K562 (cell line): ENCODE measurements around the gene ARHGEF1. TPM values are rescaled to one million over a fixed set of nuclear protein-coding genes. Genes with fewer than 3 reads are reported as not detected.

Experiments
- ARHGAP35 ChIP-seq: fragments of 450-650 bp; IDR thresholded peaks from 2 replicates; pipeline ENCODE4 v1.6.1; 2018; ENCODE audit not compliant: partially characterized antibody
- BCOR ChIP-seq: fragments of 450-650 bp; IDR thresholded peaks from 2 replicates; pipeline ENCODE4 v1.6.1; 2016
- DPF2 ChIP-seq: fragments of 450-650 bp; IDR thresholded peaks from 2 replicates; pipeline ENCODE4 v1.6.1; 2016
- EGR1 ChIP-seq: fragments of 450-650 bp; conservative IDR thresholded peaks from 2 replicates; pipeline ENCODE4 v1.6.1; 2017; ENCODE audit warnings: mild to moderate bottlenecking
- FOXJ3 ChIP-seq: sonication (generic); formaldehyde crosslinking; IDR thresholded peaks from 2 replicates; pipeline ENCODE4 v1.4.0; 2020; ENCODE audit warnings: mild to moderate bottlenecking, missing genetic modification reagents
- HNRNPH1 ChIP-seq: fragments of 200-400 bp; formaldehyde crosslinking; optimal IDR thresholded peaks from 2 replicates; pipeline ENCODE3; 2017; ENCODE audit warnings: low read depth, mild to moderate bottlenecking, low read length, moderate library complexity
- MEF2A ChIP-seq: IDR thresholded peaks from 2 replicates; pipeline ENCODE4 v1.6.1; 2011; ENCODE audit warnings: low read depth, mild to moderate bottlenecking, low read length, moderate library complexity; ENCODE audit not compliant: control insufficient read depth
- MTA2 ChIP-seq: fragments of 450-650 bp; IDR thresholded peaks from 2 replicates; pipeline ENCODE4 v1.6.1; 2016; ENCODE audit warnings: low read depth
- MTA3 ChIP-seq: fragments of 450-650 bp; formaldehyde crosslinking; IDR thresholded peaks from 2 replicates; pipeline ENCODE4 v1.6.1; 2017; ENCODE audit warnings: mild to moderate bottlenecking, borderline replicate concordance
- NELFE ChIP-seq: IDR thresholded peaks from 2 replicates; pipeline ENCODE4 v1.6.1; 2011; ENCODE audit warnings: mild to moderate bottlenecking; ENCODE audit not compliant: insufficient read depth, insufficient read length
- PTTG1 ChIP-seq: fragments of 450-650 bp; IDR thresholded peaks from 2 replicates; pipeline ENCODE4 v1.6.1; 2016; ENCODE audit warnings: low read depth, mild to moderate bottlenecking, missing genetic modification characterization, missing compliant biosample characterization
- PYGO2 ChIP-seq: fragments of 450-650 bp; IDR thresholded peaks from 2 replicates; pipeline ENCODE4 v1.6.1; 2016; ENCODE audit warnings: mild to moderate bottlenecking, missing genetic modification characterization, moderate library complexity, missing compliant biosample characterization
- SMARCA4 ChIP-seq: fragments of 450-650 bp; IDR thresholded peaks from 2 replicates; pipeline ENCODE4 v1.6.1; 2016
- SMC3 ChIP-seq: conservative IDR thresholded peaks from 2 replicates; pipeline ENCODE4 v1.6.1; 2011; ENCODE audit warnings: low read depth, low read length, improper control_type of control experiment; ENCODE audit not compliant: insufficient read depth
- TAL1 ChIP-seq: fragments of 450-650 bp; IDR thresholded peaks from 2 replicates; pipeline ENCODE4 v1.6.1; 2016; ENCODE audit warnings: mild to moderate bottlenecking
- TCFL5 ChIP-seq: fragments of 250-450 bp; sonication (Bioruptor Pico); conservative IDR thresholded peaks from 2 replicates; pipeline ENCODE4 v1.6.1; 2021; ENCODE audit warnings: mild to moderate bottlenecking, moderate library complexity, matching md5 sums
- THRAP3 ChIP-seq: fragments of 450-650 bp; IDR thresholded peaks from 2 replicates; pipeline ENCODE4 v1.6.1; 2016; ENCODE audit warnings: mild to moderate bottlenecking, inconsistent platforms, borderline replicate concordance
- TRIM28 ChIP-seq: fragments of 450-650 bp; IDR thresholded peaks from 2 replicates; pipeline ENCODE4 v1.6.1; 2017
- ZBTB7A ChIP-seq: IDR thresholded peaks from 2 replicates; pipeline ENCODE4 v1.6.1; 2011; ENCODE audit warnings: low read depth, mild to moderate bottlenecking, low read length, moderate library complexity, borderline replicate concordance; ENCODE audit not compliant: control insufficient read depth
- ZNF324 ChIP-seq: fragments of 250-450 bp; sonication (Bioruptor Pico); IDR thresholded peaks from 2 replicates; pipeline ENCODE4 v1.4.0; 2020; ENCODE audit warnings: mild to moderate bottlenecking
- ZNF41 ChIP-seq: fragments of 250-450 bp; sonication (Bioruptor Pico); conservative IDR thresholded peaks from 2 replicates; pipeline ENCODE4 v1.4.0; 2020; ENCODE audit warnings: mild to moderate bottlenecking
- polyA plus RNA-seq, 8 experiments: library from polyadenylated mRNA; depleted of rRNA in 4 of 8; stranded (reverse) in 5 of 8; unstranded in 3 of 8; fragments of >200 nt; fragmentation: Nextera tagmentation in 2 of 8; fragmentation: Illumina TruSeq in 1 of 8; extraction: Ambion mirVana in 2 of 8; extraction: Trizol in 1 of 8; gene quantifications; 2 replicates each; pipeline versions ENCODE4 v1.2.1 to v1.2.3, GENCODE V29; 2011 to 2014; ENCODE audit warnings: inconsistent platforms in 1 of 8, missing spikeins in 1 of 8
- total RNA-seq, 7 experiments: library from RNA; depleted of rRNA in 6 of 7; stranded (reverse); fragments of >200 nt in 6 of 7; fragmentation: Illumina TruSeq in 2 of 7; extraction: Trizol in 2 of 7; gene quantifications; 2 replicates each; pipeline versions ENCODE4 v1.2.1 to v1.2.3, GENCODE V29; 2011 to 2021; ENCODE audit warnings: low replicate concordance in 1 of 7
- TF ChIP-seq, protein P1 (sequence below): fragments of 450-650 bp; IDR thresholded peaks from 2 replicates; pipeline ENCODE4 v1.6.1; 2016; ENCODE audit warnings: borderline replicate concordance
- TF ChIP-seq, protein P2 (sequence below): fragments of 150-350 bp; IDR thresholded peaks from 2 replicates; pipeline ENCODE4 v1.6.1; 2014; ENCODE audit warnings: low read depth, mild to moderate bottlenecking, low read length, borderline replicate concordance
- TF ChIP-seq, protein P3 (sequence below): fragments of 250-450 bp; sonication (Bioruptor Pico); IDR thresholded peaks from 2 replicates; pipeline ENCODE4 v1.5.0; 2021

The ARHGEF1 gene
- total and polyA plus RNA-seq, 9 of the 15 experiments (the other 6 are each of a cell fraction or from before 2014, with no cell fraction given): 1.9 to 149 (median 29.8) TPM

DNA sequence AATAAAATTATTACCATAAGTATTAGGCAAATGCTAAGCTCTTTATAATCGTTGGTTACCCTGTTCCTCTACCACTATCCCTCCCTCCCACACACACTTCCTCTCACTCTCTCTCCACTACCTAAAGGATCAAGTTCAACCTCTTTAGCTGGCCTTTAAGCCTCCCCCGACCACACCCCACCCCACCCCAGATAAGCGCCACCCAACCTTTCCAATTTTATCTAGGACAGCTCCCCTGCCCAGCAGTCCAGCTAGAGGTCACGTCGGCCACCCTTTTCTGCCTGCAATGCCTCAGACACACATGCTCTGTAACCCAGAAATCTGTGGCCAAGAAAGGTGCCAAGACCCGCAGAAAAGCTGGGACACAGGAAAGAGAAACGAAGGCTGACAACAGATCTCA is 39.6 kb upstream of the ARHGEF1 start (continued):
- TF ChIP-seq, protein P1, sequence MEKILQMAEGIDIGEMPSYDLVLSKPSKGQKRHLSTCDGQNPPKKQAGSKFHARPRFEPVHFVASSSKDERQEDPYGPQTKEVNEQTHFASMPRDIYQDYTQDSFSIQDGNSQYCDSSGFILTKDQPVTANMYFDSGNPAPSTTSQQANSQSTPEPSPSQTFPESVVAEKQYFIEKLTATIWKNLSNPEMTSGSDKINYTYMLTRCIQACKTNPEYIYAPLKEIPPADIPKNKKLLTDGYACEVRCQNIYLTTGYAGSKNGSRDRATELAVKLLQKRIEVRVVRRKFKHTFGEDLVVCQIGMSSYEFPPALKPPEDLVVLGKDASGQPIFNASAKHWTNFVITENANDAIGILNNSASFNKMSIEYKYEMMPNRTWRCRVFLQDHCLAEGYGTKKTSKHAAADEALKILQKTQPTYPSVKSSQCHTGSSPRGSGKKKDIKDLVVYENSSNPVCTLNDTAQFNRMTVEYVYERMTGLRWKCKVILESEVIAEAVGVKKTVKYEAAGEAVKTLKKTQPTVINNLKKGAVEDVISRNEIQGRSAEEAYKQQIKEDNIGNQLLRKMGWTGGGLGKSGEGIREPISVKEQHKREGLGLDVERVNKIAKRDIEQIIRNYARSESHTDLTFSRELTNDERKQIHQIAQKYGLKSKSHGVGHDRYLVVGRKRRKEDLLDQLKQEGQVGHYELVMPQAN: no peak
- no peak for TF ChIP-seq TCFL5
- TF ChIP-seq BCOR: no peak
- TF ChIP-seq THRAP3: no peak
- no peak for TF ChIP-seq FOXJ3 (CRISPR knock-in tag)
- TF ChIP-seq ZNF41 (CRISPR knock-in tag): no peak
- TF ChIP-seq, protein P2, sequence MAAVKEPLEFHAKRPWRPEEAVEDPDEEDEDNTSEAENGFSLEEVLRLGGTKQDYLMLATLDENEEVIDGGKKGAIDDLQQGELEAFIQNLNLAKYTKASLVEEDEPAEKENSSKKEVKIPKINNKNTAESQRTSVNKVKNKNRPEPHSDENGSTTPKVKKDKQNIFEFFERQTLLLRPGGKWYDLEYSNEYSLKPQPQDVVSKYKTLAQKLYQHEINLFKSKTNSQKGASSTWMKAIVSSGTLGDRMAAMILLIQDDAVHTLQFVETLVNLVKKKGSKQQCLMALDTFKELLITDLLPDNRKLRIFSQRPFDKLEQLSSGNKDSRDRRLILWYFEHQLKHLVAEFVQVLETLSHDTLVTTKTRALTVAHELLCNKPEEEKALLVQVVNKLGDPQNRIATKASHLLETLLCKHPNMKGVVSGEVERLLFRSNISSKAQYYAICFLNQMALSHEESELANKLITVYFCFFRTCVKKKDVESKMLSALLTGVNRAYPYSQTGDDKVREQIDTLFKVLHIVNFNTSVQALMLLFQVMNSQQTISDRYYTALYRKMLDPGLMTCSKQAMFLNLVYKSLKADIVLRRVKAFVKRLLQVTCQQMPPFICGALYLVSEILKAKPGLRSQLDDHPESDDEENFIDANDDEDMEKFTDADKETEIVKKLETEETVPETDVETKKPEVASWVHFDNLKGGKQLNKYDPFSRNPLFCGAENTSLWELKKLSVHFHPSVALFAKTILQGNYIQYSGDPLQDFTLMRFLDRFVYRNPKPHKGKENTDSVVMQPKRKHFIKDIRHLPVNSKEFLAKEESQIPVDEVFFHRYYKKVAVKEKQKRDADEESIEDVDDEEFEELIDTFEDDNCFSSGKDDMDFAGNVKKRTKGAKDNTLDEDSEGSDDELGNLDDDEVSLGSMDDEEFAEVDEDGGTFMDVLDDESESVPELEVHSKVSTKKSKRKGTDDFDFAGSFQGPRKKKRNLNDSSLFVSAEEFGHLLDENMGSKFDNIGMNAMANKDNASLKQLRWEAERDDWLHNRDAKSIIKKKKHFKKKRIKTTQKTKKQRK: no peak
- no peak for TF ChIP-seq TRIM28
- TF ChIP-seq MTA2: no peak
- TF ChIP-seq, protein P3, sequence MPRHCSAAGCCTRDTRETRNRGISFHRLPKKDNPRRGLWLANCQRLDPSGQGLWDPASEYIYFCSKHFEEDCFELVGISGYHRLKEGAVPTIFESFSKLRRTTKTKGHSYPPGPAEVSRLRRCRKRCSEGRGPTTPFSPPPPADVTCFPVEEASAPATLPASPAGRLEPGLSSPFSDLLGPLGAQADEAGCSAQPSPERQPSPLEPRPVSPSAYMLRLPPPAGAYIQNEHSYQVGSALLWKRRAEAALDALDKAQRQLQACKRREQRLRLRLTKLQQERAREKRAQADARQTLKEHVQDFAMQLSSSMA: no peak
- peak; percentile 63 for TF ChIP-seq EGR1
- TF ChIP-seq PYGO2 (tag): no peak
- no peak for TF ChIP-seq MTA3
- TF ChIP-seq DPF2: peak; percentile 79
- TF ChIP-seq ARHGAP35: no peak
- TF ChIP-seq ZNF324 (CRISPR knock-in tag): no peak
- TF ChIP-seq SMARCA4: peak; percentile 69; the same call in 1 of the 2 replicates
- no peak for TF ChIP-seq MEF2A
- TF ChIP-seq TAL1: no peak
- TF ChIP-seq SMC3: no peak
- TF ChIP-seq HNRNPH1: no peak
- no peak; the same call in 1 of the 2 replicates for TF ChIP-seq ZBTB7A
- TF ChIP-seq PTTG1 (tag): no peak
- no peak for TF ChIP-seq NELFE
